Right atrium auricular region (tissue), 2 donors: ENCODE measurements around the gene SAMD4A. TPM values are rescaled to one million over a fixed set of nuclear protein-coding genes. Genes with fewer than 3 reads are reported as not detected.
A peak's percentile ranks its signal among the peaks of the same experiment; 100 is the strongest.

Source experiments
- DNase-seq: peaks from one replicate; pipeline ENCODE4 v3.0.0-alpha.2; 2019; ENCODE audit warnings: low spot score
- H3K27ac ChIP-seq, 2 donors: fragments of 200-600 bp; sonication (generic); 1 replicate in 1 of 2; 2 replicates in 1 of 2; pipeline ENCODE4 v1.5.1; 2016 to 2019
- H3K27me3 ChIP-seq, 2 donors: fragments of 200-600 bp; sonication (generic); one replicate each; pipeline versions ENCODE4 v1.5.1 to v1.6.0; 2017 to 2019
- H3K36me3 ChIP-seq: fragments of 200-600 bp; sonication (generic); one replicate; pipeline ENCODE4 v1.5.1; 2016
- H3K4me1 ChIP-seq, 2 donors: fragments of 200-600 bp; sonication (generic); one replicate each; pipeline versions ENCODE4 v1.5.1 to v1.6.0; 2017 to 2019
- H3K4me3 ChIP-seq, 2 donors: fragments of 200-600 bp; sonication (generic); 1 replicate in 1 of 2; 2 replicates in 1 of 2; pipeline ENCODE4 v1.5.1; 2017 to 2019; ENCODE audit warnings: mild to moderate bottlenecking in 1 of 2, moderate library complexity in 1 of 2
- H3K9me3 ChIP-seq, 2 donors: fragments of 200-600 bp; sonication (generic); one replicate each; pipeline ENCODE4 v1.5.1; 2019
- CTCF ChIP-seq, 2 donors: fragments of 200-600 bp; sonication (generic); IDR thresholded peaks; one replicate each; pipeline ENCODE4 v1.5.1; 2019; ENCODE audit warnings: antibody characterized with exemption in 2 of 2
- total RNA-seq, 2 donors: library from RNA; depleted of rRNA; stranded (reverse); fragments of >200 nt; gene quantifications; one replicate each; pipeline ENCODE4 v1.1.0, GENCODE V29; 2016

SAMD4A gene
- total RNA-seq, 2 donors from 2014 or later: 74.5 to 102 TPM

GRCh38 chr14:54724676-54725325 lies 157.9 kb downstream of the SAMD4A start:
- no peak overlapping the region for H3K27ac ChIP-seq
- H3K4me1 ChIP-seq: peaks cover 0 to 11% of the 10 kb centered on the region in 2 donors
- no peaks in the 10 kb centered on the region for H3K36me3 ChIP-seq
- no peaks in the 10 kb centered on the region for H3K9me3 ChIP-seq
- no peak for TF ChIP-seq CTCF (IDR thresholded peaks at IDR 0.05)
- no peak overlapping the region for H3K4me3 ChIP-seq
- DNase-seq: no peak
- H3K27me3 ChIP-seq: no peaks in the 10 kb centered on the region

GRCh38 chr14:54725998-54726397 lies 159.1 kb downstream of the SAMD4A start:
- Histone ChIP-seq H3K9me3 (no peaks in the 10 kb centered on the region), H3K27me3 (no peaks in the 10 kb centered on the region), H3K4me1 (peaks cover 0 to 18% of the 10 kb centered on the region in 2 donors), H3K27ac (no peak overlapping the region), H3K36me3 (no peaks in the 10 kb centered on the region), H3K4me3 (no peak overlapping the region)
- no peak for TF ChIP-seq CTCF (IDR thresholded peaks at IDR 0.05)
- DNase-seq: no peak

- no peak for TF ChIP-seq CTCF (IDR thresholded peaks at IDR 0.05)
- H3K36me3 ChIP-seq: no peaks in the 10 kb centered on the region
- DNase-seq: no peak
- peaks cover 0 to 19% of the 10 kb centered on the region in 2 donors for H3K4me1 ChIP-seq
- H3K4me3 ChIP-seq: no peak overlapping the region
- H3K27me3 ChIP-seq: no peaks in the 10 kb centered on the region
- H3K27ac ChIP-seq: no peak overlapping the region
- no peaks in the 10 kb centered on the region for H3K9me3 ChIP-seq
Measured at GRCh38 chr14:54727929-54728328, 161.0 kb downstream of the SAMD4A start.

- Histone ChIP-seq H3K4me1 (peaks cover 0 to 19% of the 10 kb centered on the region in 2 donors), H3K36me3 (no peaks in the 10 kb centered on the region), H3K9me3 (no peaks in the 10 kb centered on the region), H3K27ac (peak overlapping the region in 1 of 2 donors; percentile 61), H3K27me3 (no peaks in the 10 kb centered on the region), H3K4me3 (no peak overlapping the region)
- no peak for DNase-seq
- no peak for TF ChIP-seq CTCF (IDR thresholded peaks at IDR 0.05)
Measured at GRCh38 chr14:54728700-54729527, 162.0 kb downstream of the SAMD4A start.

GRCh38 chr14:54730156-54730961 lies 163.4 kb downstream of the SAMD4A start:
- Histone ChIP-seq H3K27me3 (no peaks in the 10 kb centered on the region), H3K4me1 (peaks cover 0 to 22% of the 10 kb centered on the region in 2 donors), H3K9me3 (no peaks in the 10 kb centered on the region), H3K4me3 (peak overlapping the region in 1 of 2 donors; percentile 14), H3K36me3 (no peaks in the 10 kb centered on the region), H3K27ac (peak overlapping the region; percentile 54 to 61)
- TF ChIP-seq CTCF (IDR thresholded peaks at IDR 0.05): no peak
- DNase-seq: no peak
